GM21447 (cell line): Measurements from ENCODE around the gene HES3.

ENCODE experiments used
- ATAC-seq: cut with Tn5 transposase; IDR thresholded peaks from one replicate; pipeline ENCODE4 v1.9.1; 2021; ENCODE audit not compliant: unreplicated experiment

The HES3 gene

GRCh38 chr1:6276811-6277555, 33.0 kb downstream of the HES3 start:
- no peak for ATAC-seq

- no peak for ATAC-seq
Measured at GRCh38 chr1:6278263-6278662, 34.3 kb downstream of the HES3 start.

GRCh38 chr1:6279066-6279465, 35.1 kb downstream of the HES3 start:
- no peak for ATAC-seq

GRCh38 chr1:6279613-6280383, 35.8 kb downstream of the HES3 start:
- ATAC-seq = no peak

- ATAC-seq = no peak
Measured at GRCh38 chr1:6280761-6281451, 36.9 kb downstream of the HES3 start.

GRCh38 chr1:6281511-6282402, 37.8 kb downstream of the HES3 start:
- ATAC-seq = no peak

GRCh38 chr1:6282577-6283270, 38.7 kb downstream of the HES3 start:
- ATAC-seq = no peak

- ATAC-seq = no peak
Measured at GRCh38 chr1:6285336-6285735, 41.4 kb downstream of the HES3 start.

GRCh38 chr1:6286266-6286665, 42.3 kb downstream of the HES3 start:
- ATAC-seq = no peak

GRCh38 chr1:6287029-6287428, 43.0 kb downstream of the HES3 start:
- ATAC-seq = no peak

GRCh38 chr1:6287431-6287886, 43.5 kb downstream of the HES3 start:
- no peak for ATAC-seq

GRCh38 chr1:6288026-6288425, 44.0 kb downstream of the HES3 start:
- no peak for ATAC-seq

GRCh38 chr1:6288665-6289064, 44.7 kb downstream of the HES3 start:
- no peak for ATAC-seq

- ATAC-seq = no peak
Measured at GRCh38 chr1:6292102-6292501, 48.1 kb downstream of the HES3 start.

- no peak for ATAC-seq
Measured at GRCh38 chr1:6294080-6294889, 50.3 kb downstream of the HES3 start.

- no peak for ATAC-seq
Measured at GRCh38 chr1:6294890-6295556, 51.0 kb downstream of the HES3 start.
